ENCODE measurements around the gene CPSF3.
"Not testable (repeated sequence)": the region's sequence is repeated elsewhere in the genome, so short reads cannot be mapped to it uniquely, and the experiment has no call there.

CPSF3 gene

DNA sequence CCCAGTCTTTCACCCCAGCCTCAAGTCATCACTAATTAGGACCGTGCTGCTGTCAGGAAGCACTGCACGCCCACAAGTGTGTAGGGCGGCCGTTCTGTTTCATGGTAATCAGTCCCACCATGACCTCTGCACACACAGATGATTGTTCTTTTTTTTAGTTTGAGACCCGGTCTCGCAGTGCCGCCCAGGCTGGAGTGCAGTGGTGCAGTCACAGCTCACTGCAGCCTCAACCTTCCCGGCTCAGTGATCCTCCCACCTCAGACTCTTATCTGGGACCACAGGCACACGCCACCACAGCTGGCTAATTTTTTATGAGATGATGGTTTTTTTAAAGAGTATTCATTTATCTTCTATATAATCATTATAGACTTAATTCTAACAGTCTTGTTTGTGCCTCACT, 49.1 kb downstream of the CPSF3 start:
- DNase-seq, result no peak

DNA sequence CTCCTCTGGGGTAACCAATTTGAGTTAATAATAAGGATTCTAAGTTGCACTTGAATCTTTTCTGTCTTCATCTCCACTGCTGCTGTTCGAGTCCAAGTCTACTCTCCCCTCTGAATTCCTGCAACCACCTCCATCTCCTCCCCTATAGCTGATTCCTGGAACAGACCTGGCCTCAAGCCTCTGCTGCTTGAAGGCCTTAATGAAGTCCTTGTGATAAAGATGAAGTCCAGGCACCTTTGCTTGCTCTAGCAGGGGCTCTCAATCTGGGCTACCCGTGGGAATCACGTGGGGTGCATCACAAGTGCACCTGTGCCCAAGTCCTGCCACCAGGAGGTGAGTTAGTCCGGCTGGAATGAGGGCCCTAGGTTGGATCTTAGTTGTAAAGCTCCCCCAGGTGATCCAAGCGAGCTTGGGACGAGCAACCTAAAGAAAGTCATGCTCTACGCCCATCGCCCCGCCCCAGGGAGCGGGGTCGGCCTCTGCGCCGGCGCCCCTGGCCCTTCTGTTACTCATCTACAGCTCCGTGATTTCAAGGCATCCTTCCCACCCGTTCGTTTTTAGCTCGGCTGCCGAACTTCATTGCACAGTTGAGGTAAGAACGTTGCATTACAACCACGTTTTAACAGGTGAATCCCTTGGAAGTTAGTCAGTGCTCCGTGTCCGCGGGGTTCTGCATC, 50.0 kb downstream of the CPSF3 start:
- DNase-seq, result no peak

DNA sequence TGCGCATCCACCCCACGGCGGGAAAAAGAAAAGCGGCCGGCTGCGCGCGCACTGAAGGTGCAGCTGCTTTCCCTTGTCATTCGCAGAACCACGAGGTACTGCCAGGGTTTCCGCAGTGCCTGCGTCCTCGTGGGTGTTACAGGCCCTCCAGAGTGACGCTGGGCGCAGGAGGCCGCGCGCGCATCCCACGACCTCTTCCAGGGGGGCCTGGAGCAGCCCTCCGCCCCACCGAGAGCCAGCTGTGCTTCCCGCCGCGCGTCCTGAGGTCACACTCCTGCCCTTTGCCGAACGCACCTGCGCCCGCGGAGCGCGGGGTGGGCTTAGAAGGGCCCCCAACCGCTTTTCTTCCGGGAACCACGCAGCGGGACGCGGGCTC, 50.5 kb downstream of the CPSF3 start:
- DNase-seq, result peak; percentile 79

DNA sequence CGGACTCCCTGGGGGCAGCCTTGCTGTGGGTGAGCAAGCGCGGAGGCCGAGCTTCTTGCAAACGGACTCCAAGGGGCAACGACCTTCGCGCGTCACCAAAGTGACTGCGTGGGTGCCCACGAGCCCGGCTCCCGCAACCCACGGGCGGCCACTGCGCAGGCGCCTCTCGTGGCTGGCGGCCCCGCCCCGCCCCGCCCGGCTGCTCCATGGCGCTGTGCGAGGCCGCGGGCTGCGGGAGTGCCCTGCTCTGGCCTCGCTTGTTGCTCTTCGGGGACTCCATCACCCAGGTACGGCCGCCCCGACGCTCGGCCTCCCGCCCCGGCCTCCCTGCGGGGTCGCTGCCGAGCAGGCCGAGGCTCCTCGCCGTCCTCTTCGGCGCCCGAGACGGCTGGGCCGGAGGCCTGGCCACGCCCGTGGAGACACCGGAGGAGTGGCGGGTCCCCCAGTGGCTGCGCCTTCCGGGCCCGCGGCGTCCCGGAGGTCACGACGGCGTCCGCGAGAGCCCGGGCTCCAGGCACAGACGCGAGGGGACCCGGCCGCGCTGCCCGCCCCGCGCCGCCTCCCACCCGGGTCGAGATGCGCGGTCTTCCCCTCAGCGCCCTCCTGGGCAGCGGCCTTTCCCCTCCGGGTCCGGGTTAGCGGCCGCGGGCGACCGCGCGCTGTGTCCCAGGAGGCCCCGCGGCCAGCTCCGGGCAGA, 51.1 kb downstream of the CPSF3 start, which contains the start of gene IAH1:
IAH1 (plus strand) TSS at position 191 of the 697 bp plus-strand sequence; CDS start at position 207, 16 bp downstream.
- peak; percentile 85 for DNase-seq

DNA sequence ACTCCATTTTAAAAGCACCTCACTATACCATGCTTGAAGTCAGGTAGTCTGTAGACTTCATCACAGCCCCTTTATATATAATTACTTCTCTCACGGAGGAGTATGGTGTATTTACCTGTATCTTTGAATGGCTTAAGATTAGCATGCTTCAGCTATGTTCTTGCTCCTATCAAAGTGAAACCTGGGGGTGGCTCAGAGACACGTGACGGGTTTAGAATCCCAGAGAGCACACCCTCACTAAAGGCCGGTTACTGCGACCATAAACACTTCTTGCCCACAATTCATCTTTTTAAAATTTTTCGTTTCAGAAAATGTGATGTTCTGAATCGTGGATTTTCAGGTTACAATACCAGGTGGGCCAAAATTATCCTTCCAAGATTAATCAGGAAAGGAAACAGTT, 54.5 kb downstream of the CPSF3 start:
- DNase-seq, result no peak

DNA sequence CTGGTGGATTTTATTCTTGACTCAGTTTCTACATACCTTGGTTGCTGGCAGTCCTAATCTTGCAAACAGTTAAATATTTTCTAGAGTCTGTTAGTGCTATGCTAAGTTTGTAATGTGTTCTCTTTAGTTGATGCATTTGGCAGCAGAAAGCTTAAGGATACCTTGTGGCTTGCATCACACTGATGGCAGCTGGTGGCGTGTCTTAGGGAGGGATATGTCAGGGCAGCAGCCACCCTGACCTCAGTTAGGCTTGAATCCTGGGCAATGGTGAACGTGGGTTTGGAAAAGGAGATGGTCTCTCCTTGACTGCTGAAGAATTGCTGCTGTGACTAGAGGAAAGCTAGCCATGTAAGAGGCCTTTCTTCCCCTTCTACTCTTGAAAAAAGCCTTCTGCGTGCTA, 55.1 kb downstream of the CPSF3 start:
- no peak for DNase-seq

DNA sequence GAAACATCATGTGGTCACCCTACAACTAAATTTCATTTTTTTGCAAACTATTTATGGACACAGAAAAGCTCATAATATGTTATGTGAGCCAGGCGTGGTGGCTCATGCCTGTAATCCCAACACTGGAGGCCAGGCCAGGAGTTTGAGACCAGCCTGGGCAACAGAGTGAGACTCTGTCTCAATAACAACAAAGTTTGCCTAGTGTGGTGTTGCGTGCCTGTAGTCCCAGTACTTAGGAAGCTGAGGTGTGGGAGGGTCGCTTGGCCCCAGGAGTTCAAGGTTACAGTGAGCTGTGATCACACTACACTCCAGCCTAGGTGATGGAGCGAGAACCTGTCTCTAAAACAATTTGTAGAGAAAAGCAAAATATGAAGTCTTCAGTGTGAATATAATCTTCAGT, 56.7 kb downstream of the CPSF3 start:
- no peak for DNase-seq

DNA sequence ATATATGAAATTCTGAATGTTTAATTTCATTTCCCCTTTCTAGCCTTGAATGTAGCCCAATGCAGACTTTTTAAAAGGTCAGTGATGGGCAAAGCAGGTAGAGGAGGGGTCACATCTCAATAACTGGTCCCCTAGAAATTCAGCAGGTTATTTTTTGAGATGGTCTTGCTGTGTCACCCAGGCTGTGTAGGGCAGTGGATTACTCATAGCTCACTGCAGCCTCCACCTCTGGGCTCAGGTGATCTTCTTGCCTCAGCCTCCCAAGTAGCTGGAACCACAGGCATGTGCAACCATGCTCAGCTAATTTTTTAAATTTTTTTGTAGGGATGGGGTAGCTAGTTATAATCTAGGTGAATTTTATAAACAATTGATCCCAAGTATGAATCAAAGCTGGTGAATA, 59.7 kb downstream of the CPSF3 start:
- DNase-seq, result no peak

DNA sequence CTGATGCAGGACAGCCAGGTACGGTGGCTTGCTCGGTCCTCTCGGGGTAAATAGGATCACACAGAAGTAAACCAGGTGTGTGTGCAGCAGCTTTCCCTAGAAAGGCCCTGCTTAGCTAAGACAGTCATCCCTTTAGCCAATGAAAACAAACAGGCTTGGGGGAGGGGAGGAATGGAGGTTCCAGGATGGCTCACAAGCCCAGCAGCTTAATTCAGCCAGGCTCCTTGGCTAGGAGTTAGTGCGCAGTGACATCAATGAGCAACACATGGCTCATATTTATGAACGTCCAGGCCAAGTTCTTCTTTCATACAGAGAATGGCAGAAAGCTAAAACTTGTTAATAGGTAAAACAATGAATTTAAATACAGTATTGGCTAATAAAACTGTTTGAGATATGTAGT, 61.1 kb downstream of the CPSF3 start:
- DNase-seq, result no peak

DNA sequence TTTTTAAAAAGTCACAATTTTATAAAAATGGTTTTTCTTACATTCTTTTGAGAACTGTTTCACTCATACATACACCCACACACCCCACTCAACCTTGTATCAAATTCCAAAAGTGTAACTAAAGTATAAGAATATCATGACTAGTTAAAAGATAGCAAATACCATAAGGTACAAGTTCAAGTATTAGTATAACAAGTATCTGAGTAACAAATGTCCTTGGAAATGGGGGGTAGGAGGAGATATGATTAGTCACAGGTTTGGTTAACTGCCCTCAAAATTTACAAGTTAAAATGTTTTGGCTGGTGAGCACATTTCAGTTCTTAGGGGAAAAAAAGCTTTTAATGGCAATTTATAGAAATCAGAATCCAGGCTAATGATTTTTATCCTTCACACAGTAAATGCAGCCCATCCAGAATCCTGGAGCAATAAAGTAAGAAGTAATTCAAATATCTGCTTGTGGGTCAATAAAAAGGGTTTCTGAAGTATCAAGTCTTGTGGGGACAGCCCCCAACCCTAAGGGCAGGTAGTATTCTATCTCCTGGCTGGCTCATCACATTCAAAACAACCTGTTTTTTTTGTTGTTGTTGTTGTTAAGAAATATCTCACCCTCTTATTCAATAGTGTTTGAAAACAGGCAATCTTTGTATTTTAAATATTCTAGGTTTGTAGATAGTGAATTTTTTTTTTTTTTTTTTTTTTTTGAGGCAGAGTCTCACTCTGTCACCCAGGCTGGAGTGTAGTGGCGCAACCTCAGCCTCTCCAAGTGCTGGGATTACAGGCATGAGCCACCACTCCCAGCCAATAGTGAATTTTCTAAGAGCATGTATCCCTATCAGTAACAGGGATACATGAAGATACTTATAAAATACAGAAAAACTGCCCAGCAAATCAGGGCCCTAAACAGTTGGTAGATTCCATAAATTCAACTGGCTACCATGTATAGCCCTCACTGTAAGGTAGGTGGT, 65.4 kb downstream of the CPSF3 start:
- no peak for DNase-seq

DNA sequence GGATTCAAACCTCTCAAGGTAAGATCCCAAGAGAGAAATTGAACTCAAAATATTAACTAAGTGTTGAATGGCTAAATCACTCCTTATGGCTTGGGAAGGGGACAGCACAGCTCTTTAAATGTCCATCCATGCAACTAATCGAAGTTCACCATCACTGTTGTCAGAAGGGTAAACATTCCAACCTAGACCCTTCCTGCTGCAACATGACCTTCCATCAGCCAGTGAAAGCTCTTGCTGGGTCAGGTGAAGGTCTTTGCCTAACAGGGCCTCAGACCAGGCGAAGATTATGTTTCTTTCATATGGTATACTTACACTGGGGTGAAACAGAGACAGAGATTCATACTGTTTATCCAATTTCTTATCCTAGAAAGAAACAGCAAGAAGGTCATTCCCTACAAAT, 67.3 kb downstream of the CPSF3 start:
- DNase-seq, result no peak

DNA sequence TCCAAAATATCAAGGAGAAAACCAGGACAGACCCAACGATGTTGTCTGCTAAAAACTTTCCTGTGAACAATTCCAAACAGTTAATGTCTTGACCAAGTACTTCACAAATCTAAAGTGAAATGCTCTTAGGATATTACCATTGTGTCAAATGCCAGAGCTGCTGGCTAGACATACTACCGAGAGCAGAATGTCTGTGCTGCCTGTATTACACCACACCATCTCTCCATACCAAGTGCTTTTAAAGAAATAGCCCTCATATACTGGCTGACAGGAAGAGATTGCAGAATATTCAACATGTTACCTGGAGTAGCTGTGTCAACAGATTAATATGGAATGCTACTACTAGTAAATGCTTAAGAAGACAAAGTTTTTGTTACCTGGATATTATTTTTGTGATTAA, 69.5 kb downstream of the CPSF3 start:
- no peak for DNase-seq

DNA sequence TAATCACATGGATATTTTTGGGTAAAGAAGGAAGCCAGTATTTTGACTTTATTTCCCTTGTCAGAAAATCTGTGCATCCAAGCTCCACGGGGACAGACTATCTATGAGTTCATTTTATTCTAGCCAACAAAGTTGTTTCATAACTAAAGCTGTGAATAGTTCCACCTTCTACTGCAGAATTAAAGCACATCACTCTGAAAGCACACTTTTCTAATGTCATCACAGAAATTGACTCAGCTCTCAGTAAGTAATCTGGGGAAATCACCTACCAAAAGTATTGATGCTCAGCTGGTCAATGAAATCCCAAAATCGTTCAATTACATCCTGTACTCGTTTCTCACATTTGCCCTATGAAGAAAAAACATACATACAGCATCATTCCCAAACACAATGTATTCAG, 70.0 kb downstream of the CPSF3 start:
- DNase-seq, result no peak

DNA sequence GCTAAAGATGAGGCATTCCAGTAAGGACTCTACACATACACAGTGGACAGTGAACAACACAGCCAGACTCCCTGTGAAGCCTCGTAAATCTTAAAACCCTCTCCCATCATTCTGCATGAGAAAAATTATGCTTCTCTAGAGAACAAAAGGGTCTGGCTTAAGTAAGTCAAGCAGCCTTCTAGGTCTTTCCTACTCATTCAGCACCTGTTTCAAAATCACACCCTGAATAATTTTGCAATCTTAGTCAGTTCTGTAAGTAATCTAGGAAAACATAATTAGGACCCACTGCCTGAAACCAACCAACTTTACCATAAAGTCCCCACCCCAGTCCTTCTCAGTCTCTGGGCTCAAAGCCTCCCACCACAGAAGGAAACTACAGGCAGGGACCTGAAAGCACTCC, 70.6 kb downstream of the CPSF3 start:
- DNase-seq, result no peak

DNA sequence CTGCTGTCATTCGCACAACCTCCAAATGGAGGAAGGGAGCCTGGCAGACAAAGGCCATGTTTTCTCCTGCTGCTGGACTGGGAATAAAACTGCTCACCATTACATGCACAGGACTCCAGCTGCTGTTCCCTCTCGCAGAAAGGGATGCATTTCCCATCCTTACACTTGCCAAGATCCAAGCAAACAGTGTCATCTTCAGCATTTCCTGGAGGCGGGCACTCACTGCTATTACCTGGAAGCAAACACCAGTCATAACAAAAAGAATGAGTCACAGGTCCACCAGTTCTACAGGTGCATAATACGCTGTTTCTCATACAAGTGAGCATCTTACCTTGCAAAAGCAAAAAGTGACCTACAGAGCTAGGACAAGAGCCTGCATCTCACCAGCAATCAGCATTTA, 73.6 kb downstream of the CPSF3 start:
- DNase-seq, result no peak

DNA sequence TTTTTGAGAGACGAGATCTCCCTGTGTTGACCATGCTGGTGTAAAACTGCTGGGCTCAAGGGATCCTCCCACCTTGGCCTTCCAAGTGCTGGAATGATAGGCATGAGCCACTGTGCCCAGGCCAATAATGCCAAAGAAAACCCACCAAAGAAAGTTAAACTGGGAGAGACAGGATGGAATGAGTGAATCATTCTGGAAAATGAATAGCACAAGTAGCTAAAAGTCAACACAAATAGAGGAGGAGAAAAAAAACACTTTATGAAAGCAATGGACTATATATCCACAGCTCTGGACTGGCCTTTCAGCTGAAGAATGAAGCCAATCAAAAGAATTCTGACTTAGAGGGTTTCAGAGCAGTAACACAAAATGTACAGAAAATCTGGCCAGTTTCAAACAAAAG, 74.8 kb downstream of the CPSF3 start:
- DNase-seq, result no peak

DNA sequence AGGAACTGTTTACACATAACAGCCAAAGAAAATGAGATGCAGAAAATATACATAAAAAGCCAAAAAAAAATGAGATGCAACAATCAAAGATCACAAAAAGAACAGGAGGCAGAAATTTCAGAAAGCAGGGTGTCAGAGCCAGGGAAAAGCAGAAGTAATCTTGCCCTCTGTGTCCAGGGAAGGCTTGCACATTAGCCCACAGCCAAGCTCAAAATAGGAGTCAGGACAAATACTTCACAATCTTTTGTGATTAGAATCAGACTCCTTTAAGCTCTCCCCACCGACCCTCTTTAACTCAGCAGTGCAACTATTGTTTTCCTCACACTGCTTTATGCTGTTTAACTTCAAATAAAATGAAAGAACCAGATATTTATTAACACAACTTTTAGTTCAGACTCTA, 85.5 kb downstream of the CPSF3 start:
- no peak for DNase-seq

DNA sequence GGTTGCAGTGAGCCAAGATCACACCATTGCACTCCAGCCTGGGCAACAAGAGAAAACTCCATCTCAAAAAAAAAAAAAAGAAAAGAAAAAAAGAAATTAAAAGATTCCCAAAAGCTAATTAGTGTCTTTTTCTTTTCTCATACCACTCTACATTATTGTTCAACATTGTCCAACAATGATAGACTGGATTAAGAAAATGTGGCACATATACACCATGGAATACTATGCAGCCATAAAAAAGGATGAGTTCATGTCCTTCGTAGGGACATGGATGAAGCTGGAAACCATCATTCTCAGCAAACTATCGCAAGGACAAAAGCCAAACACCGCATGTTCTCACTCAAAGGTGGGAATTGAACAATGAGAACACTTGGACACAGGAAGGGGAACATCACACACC, 90.5 kb downstream of the CPSF3 start:
- not testable (repeated sequence) for DNase-seq

DNA sequence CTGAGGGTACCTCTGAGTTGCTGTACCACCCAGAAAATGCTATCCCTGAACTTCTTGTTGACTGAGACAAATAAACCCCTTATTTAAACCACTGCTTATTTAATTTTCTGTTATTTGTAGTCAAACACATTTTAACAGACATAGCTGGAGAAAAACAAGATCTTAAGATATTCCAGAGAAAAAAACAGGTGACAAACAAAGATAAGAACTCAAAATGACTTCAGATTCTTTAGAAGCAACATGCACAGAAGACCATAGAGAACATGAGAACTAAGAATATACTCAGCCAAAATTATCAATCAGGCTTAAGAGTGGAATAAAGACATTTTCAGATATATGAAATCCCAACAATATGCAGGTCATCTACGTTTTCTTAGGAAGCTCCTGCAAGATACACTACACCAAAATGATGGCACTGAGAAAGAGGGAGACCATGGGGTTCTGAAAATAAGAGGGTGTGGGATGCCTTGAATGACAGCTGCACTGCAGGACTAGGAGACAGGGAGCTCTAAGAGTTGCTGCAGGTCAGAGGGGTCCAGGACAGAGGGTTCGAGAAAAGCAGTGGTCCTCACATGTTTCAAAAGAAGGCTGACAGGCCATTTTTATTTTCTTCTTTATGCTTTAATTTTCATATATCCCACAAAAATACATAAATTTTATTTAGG, 93.8 kb downstream of the CPSF3 start:
- DNase-seq, result no peak

DNA sequence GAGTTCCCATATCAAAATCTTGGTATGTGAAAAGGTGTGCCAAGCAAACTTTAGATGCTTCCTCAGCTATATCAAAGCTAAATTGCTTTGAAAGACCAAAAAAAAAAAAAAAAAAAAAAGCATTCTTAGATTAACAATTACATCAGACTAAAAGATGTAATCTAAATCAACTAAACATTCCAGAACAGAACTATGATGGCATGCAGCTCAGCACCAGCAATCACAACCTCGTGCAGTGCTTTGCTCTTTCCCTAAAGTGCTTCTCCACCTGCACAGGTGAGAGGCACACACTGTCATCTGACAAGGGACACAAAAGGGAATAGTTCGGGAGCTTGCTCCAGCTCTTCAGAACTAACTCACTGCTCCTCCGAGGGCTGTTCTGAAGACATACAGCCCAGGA, 94.7 kb downstream of the CPSF3 start:
- DNase-seq, result no peak

DNA sequence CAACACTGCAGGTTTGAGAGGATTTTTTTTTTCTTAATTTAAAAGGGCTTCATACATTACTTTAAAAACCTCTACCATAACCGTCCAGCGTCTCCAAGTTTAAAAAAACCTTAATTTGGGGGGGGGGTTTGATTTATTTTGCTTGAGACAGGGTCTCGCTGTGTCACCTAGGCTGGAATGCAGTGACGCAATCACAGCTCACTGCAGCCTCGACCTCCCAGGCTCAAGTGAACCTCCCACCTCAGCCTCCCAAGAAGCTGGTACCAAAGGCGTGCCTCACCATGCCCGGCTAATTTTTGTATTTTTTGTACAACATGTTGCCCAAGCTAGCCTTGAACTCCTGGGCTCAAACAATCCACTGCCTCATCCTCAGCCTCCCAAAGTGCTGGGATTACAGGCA, 95.3 kb downstream of the CPSF3 start:
- no peak for DNase-seq

DNA sequence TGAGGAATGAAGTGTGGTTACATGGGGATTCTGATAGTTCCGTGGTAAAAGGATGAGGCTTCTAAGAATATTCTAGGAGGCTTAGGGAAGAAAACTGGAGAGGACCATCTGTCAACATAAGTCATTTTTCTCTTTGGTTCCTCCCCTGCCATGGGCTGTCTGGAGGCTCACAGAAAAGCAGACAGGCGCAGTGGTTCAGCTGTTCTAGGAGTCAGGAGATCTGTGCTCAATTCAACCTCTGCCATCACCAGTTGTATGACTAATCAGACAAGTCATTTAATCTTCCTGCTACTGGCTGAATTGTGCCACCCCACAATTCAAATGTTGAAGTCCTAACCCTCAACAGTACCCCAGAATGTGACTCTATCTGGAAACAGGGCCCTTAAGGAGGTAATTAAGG, 95.8 kb downstream of the CPSF3 start:
- no peak for DNase-seq
